C4-2B (cell line): ENCODE results near the gene ACVR2B.
A peak's percentile ranks its signal among the peaks of the same experiment; 100 is the strongest.

Source experiments
- H3K27ac ChIP-seq: fragments of 450-650 bp; 2 replicates; pipeline ENCODE4 v1.5.1; 2017
- ZFX ChIP-seq: fragments of 450-650 bp; IDR thresholded peaks from 2 replicates; pipeline ENCODE4 v1.6.1; 2017
- TF ChIP-seq, protein P1 (sequence below): fragments of 450-650 bp; conservative IDR thresholded peaks from 2 replicates; pipeline ENCODE4 v1.5.1; 2017; ENCODE audit warnings: mild to moderate bottlenecking

The ACVR2B gene

GRCh38 chr3:38476157-38476756 is 22.6 kb downstream of the ACVR2B start:
- TF ChIP-seq ZFX = no peak
- TF ChIP-seq, protein P1, sequence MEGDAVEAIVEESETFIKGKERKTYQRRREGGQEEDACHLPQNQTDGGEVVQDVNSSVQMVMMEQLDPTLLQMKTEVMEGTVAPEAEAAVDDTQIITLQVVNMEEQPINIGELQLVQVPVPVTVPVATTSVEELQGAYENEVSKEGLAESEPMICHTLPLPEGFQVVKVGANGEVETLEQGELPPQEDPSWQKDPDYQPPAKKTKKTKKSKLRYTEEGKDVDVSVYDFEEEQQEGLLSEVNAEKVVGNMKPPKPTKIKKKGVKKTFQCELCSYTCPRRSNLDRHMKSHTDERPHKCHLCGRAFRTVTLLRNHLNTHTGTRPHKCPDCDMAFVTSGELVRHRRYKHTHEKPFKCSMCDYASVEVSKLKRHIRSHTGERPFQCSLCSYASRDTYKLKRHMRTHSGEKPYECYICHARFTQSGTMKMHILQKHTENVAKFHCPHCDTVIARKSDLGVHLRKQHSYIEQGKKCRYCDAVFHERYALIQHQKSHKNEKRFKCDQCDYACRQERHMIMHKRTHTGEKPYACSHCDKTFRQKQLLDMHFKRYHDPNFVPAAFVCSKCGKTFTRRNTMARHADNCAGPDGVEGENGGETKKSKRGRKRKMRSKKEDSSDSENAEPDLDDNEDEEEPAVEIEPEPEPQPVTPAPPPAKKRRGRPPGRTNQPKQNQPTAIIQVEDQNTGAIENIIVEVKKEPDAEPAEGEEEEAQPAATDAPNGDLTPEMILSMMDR = no peak
- no peak overlapping the region for H3K27ac ChIP-seq

- TF ChIP-seq ZFX = no peak
- TF ChIP-seq, protein P1 = no peak
- H3K27ac ChIP-seq = no peak overlapping the region
These were observed 23.5 kb downstream of the ACVR2B start for GRCh38 chr3:38477057-38477820.

DNA sequence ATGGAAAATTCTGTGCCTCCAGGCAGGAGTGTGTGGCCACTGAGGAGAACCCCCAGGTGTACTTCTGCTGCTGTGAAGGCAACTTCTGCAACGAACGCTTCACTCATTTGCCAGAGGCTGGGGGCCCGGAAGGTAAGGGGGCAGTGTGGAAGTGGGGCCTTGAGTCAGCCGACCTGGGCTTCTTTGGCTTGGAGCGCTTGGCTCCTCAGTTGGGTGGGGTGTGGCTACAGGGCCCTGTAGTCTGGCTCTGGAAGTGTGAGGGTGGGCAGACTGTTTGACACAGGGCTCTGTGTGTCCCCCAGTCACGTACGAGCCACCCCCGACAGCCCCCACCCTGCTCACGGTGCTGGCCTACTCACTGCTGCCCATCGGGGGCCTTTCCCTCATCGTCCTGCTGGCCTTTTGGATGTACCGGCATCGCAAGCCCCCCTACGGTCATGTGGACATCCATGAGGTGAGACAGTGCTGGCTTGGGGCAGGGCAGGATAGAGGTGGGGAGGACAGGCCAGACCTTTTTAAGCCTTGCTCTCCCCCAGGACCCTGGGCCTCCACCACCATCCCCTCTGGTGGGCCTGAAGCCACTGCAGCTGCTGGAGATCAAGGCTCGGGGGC is 24.3 kb downstream of the ACVR2B start:
- H3K27ac ChIP-seq = no peak overlapping the region
- TF ChIP-seq, protein P1 = no peak
- TF ChIP-seq ZFX = no peak

- TF ChIP-seq, protein P1 = no peak
- no peak for TF ChIP-seq ZFX
- no peak overlapping the region for H3K27ac ChIP-seq
These were observed 25.2 kb downstream of the ACVR2B start for GRCh38 chr3:38478901-38479300.

GRCh38 chr3:38479431-38480092 is 25.9 kb downstream of the ACVR2B start:
- TF ChIP-seq ZFX = no peak
- TF ChIP-seq, protein P1 = peak; percentile 91

DNA sequence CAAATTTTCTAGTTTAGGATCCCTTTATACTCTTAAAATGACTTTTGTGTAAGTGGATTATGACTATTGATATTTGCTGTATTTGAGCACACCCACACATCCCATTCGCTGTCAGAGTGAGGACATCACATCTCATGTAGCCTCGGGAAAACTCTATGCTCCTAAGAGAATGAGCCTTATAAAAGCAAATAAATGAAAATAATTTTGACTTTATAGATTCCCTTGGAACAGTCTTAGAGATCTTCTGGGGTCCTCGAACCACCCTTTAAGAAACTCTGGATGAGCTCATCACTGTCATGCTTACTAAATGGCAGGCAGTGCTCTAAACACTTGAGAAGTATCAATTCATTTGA is 26.4 kb downstream of the ACVR2B start:
- TF ChIP-seq, protein P1 = peak; percentile 25
- TF ChIP-seq ZFX = no peak
- H3K27ac ChIP-seq = no peak overlapping the region

More at GRCh38 chr3:38479431-38480092, 25.9 kb downstream of the ACVR2B start:
- no peak overlapping the region for H3K27ac ChIP-seq
